IPS-18c (cell line): ENCODE measurements around the gene CC2D1A.

Experiments used
- H3K4me3 ChIP-seq: 2 replicates; pipeline ENCODE4 v1.7.0; 2013; ENCODE audit warnings: low read depth, mild to moderate bottlenecking, low read length, moderate library complexity; ENCODE audit not compliant: insufficient read depth
- H3K9me3 ChIP-seq: one replicate; pipeline ENCODE4 v1.6.1; 2013; ENCODE audit warnings: mild to moderate bottlenecking, low read length, moderate library complexity; ENCODE audit not compliant: control insufficient read depth, insufficient read depth

Gene CC2D1A

DNA sequence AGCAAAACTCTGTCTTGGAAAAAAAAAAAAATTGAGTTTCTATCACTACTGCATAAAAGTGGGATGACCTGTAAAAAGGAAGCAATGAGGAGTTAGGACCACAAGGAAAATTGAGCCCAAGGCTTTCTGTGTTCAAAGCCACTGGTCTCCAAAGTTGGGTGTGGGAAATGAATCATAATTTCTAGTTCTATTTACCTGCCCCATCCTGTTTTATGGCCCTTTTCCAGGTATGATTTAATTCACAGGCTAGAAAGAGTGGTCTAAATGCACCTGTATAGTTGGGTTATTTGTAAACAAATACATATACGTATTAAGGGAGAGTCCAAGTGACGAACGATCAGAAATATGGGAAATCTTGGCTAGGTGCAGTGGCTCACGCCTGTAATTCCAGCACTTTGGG lies 40.4 kb downstream of the CC2D1A start:
- Histone ChIP-seq H3K9me3 (peaks cover 5% of the 10 kb centered on the region), H3K4me3 (no peak overlapping the region)

DNA sequence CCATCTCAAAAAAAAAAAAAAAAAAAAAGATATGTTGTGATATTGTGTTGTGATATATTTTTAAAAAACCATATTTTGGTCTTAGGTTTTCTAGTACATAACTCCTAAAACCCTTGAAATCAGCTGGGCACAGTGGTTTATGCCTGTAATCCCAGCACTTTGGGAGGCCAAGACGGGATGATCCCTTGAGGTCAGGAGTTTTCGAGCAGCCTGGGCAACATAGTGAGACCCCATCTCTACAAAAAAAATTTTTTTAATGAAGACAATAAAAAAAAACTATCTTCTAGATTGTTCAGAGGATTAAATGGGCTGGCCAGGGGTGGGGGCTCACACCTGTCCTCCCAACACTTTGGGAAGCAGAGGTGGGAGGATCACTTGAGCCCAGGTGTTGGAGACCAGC lies 45.0 kb downstream of the CC2D1A start:
- no peaks in the 10 kb centered on the region for H3K9me3 ChIP-seq
- no peak overlapping the region for H3K4me3 ChIP-seq

DNA sequence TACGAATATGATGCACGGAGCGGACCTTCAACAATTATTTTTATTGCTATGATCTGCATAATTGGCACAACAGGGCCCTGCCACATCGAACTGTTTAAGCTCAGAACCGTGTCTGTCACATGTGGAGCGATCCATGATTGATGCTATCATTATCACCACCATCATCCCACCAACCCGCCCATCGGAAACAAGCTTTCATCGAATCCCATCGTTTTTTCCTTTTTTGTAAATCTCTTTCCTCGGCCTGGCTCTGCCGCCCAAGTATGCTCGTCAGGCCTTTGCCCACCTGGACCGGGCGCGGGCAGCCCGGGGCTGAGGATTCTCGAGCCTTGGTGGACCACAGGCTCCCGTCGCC lies 45.8 kb downstream of the CC2D1A start:
- no peaks in the 10 kb centered on the region for H3K9me3 ChIP-seq

DNA sequence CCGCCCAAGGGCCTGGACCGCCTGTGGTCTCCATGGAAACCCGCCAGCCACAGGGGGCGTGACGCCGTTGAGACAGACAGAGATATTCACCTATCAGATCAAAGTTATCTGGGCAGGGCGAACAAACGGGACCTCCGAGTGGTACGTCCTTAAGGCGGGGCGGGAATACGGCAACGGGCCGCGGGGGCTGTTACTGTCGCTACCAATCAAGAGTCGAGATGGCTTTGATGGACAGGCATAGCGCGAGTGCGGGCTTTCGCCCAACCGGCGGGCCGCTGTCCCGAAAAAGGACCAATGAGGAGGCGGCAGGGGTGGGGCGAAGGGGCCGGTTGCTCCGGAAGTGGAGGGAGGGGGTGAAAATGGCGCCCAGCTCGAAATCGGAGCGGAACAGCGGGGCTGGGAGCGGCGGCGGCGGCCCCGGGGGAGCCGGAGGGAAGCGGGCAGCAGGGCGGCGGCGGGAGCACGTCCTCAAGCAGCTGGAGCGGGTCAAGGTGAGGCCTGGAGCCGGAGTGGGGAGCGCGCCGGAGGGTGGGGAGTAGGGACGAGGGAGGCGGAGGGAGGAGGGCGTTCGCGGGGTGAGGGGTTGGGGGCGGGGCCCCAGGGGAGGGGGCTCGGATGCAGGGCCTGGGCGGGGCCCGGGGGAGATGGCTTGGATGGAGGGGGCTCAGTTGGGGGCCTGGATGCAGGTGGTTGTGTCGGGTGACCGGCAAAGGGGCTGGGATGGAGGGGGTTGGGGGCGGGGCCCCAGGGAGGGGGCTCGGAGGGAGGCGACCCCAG lies 46.3 kb downstream of the CC2D1A start, which contains the start of gene DCAF15:
Gene DCAF15, plus strand, starts transcription at position 356 of the 777 bp plus-strand sequence. Its CDS starts 4 bp downstream, at position 360.
- Histone ChIP-seq H3K4me3 (peak within 1 kb of the TSS; percentile 87), H3K9me3 (no peaks in the 10 kb centered on the region)

More for the DNA sequence above, 45.8 kb downstream of the CC2D1A start:
- peak overlapping the region; percentile 56 for H3K4me3 ChIP-seq

DNA sequence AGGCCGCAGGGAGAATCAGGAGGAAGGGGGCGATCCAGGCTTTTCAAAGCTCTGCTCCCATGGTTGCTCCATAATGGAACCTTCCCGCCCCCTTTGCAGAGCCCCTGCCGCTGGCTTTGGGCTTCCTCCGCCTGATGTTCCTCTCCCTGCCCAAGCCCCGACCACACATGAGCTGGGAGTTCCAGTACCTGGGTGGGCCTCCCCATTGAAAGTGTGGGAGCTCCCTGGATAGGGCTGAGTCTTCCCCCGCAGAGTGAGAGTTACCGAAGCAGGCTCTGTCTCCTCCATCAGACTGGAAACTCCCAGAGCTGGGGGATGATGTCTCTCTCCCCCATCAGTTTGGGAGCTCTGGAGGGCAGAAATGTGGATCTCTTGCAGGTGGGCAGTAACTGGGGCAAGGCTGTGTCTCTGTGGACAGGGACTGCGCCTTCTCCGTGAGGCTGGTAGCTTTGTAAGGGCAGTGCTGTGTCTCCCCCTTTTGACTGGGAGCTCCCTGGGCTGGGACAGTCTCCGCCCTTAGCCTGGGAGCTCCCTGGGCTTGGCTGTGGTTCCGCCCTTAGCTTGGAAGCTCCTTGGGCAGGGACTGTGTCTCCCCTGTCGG lies 47.0 kb downstream of the CC2D1A start:
- Histone ChIP-seq H3K4me3 (peak overlapping the region; percentile 80), H3K9me3 (no peaks in the 10 kb centered on the region)

DNA sequence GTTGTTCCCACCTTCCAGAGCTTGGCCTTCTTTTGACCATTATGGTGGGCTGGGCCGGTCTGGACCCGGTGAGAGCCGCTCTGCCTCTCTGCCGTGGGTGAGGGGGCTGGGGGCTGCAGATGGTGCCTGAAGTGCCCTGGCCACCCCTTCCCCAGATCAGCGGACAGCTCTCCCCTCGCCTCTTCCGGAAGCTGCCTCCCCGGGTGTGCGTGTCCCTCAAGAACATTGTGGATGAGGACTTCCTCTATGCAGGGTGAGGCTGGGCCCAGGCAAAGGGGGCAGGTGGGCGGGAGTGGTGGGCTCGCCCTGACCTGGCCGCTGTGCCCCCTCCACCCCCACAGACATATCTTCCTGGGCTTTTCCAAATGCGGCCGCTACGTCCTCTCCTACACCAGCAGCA lies 48.2 kb downstream of the CC2D1A start:
- H3K4me3 ChIP-seq, result no peak overlapping the region
- no peaks in the 10 kb centered on the region for H3K9me3 ChIP-seq

DNA sequence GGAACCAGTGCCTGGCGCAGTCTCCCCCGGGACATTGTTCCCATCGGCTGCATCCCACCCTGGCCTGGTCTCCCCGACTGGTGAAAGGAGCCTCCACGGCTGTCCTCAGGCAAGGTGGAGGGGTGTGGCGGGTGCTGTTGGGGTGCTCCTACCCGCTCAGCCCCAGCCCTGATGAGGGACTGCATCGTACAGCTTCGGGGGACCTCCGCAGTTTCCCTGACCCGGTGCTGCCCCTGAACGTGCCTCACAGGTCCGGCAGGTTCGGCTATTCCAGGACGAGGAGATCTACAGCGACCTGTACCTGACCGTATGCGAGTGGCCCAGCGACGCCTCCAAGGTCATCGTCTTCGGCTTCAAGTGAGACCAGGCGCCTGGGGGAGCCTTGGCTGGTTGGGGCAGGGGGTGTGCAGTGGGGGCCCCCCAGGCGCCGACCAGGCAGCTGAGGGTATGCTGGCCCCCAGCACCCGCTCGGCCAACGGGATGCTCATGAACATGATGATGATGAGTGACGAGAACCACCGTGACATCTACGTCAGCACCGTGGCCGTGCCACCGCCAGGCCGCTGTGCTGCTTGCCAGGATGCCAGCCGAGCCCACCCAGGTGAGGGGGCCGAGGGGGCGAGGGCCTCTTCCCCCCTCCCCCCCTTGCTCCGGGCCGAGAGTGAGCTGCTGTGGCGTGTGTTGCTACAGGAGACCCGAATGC lies 49.8 kb downstream of the CC2D1A start:
- H3K9me3 ChIP-seq, result no peaks in the 10 kb centered on the region
- no peak overlapping the region for H3K4me3 ChIP-seq

DNA sequence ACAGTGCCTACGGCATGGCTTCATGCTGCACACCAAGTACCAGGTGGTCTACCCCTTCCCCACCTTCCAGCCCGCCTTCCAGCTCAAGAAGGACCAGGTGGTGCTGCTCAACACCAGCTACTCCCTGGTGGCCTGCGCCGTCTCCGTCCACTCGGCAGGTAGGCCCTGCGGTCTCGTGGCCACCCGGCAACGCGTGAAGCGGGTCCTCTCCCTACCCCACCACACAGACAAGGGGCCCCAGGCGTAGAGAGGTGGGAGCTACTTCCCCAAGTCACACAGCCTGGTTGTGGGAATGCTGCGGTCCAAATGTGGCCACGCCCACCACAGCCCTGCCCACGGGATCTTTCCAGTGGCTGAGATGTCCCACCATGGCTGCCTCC lies 50.4 kb downstream of the CC2D1A start:
- Histone ChIP-seq H3K9me3 (no peaks in the 10 kb centered on the region), H3K4me3 (no peak overlapping the region)

DNA sequence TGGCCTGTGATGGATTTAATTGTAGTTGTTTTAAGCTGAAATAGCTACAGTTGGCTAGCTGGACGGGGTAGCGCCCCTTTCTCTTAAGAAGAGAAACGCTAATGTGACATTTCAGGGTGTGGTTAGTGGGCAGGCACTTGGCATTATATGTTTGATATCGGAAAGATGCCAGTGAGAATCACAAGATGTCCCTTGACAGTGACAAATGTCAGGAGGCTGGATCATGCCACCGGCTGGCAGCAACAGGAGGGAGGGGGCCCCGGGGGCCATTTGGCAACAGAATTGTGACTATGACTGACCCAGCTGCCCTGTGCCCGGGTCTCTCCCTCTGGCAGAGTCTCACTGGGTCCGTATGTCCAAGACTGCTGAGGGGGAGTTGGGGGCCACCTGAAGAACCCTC lies 51.0 kb downstream of the CC2D1A start:
- H3K4me3 ChIP-seq, result no peak overlapping the region
- no peaks in the 10 kb centered on the region for H3K9me3 ChIP-seq

DNA sequence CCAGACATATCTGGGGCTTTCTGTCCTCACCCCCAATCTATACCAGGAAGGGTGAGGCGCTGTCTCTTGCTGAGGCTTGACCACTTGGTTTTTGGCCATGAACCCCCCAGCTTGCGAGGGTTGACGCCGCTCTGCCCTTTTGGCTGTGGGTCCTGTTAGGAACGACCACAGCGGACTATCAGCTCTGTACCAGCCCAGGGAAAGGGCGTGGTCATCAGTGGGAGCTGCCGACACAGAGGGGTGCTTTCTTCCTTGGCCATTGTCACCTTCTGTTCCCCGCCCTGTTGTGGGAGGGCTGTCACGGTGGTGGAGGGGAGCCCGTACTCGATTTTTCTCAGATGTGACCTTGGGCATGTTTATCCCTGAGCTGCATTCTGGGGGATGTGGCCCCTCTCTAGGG lies 52.0 kb downstream of the CC2D1A start:
- Histone ChIP-seq H3K9me3 (no peaks in the 10 kb centered on the region), H3K4me3 (no peak overlapping the region)

DNA sequence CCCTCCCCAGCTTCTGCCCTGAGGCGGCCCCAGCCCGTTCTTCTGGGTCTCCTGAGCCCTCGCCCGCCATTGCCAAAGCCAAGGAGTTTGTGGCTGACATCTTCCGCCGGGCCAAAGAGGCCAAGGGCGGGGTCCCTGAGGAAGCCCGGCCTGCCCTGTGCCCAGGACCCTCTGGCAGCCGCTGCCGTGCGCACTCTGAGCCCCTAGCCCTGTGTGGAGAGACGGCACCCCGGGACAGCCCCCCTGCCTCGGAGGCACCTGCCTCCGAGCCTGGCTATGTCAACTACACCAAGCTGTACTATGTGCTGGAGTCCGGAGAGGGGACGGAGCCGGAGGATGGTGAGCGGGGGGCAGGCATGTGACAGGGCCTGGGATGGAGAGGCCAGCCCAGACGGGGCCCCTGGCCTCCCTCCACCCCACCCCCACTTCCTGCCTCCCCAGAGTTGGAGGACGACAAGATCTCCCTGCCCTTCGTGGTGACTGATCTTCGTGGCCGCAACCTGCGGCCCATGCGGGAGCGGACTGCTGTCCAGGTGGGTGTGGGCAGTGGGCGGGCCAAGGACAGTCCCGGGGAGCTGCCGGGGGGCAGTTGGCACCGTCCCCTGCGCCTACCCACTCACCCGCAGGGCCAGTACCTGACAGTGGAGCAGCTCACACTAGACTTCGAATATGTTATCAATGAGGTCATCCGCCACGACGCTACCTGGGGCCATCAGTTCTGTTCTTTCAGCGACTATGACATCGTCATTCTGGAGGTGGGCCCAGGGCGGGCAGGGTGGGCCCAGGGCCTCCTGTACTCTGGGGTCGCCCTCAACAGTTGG lies 53.4 kb downstream of the CC2D1A start:
- H3K9me3 ChIP-seq, result no peaks in the 10 kb centered on the region
- no peak overlapping the region for H3K4me3 ChIP-seq

DNA sequence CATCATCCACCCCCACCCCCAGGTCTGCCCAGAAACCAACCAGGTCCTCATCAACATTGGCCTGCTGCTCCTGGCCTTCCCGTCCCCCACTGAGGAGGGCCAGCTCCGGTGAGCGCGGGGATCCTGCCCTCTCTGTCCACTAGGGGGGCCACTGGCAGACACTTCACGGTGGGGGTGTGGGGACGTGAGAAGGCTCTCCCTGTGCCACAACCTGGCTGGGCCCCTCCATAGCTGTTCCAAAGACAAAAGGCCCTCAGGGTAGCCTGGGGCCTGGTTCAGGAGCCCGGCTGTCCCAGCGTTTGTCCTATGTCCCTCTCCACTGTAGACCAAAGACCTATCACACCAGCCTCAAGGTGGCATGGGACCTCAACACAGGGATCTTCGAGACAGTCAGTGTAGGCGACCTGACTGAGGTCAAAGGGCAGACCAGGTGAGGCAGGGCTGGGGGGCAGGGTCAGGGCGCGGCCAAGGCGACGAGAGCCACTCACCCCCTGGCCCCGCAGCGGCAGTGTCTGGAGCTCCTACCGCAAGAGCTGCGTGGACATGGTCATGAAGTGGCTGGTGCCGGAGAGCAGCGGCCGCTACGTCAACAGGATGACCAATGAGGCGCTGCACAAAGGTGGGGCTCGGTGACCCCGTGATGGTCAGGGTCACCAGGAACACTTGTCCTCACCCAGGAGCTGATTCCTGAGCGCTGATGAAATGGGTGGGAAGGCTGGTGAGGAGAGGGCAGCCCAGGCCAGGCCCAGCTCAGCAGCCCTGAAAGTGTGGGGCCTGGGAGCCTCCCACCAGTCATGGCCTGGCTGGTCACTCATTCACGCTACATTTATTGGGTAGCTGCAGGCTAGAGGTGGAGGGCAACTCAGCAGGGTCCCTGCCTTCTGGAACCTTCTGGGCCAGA lies 54.2 kb downstream of the CC2D1A start:
- Histone ChIP-seq H3K9me3 (no peaks in the 10 kb centered on the region), H3K4me3 (no peak overlapping the region)

DNA sequence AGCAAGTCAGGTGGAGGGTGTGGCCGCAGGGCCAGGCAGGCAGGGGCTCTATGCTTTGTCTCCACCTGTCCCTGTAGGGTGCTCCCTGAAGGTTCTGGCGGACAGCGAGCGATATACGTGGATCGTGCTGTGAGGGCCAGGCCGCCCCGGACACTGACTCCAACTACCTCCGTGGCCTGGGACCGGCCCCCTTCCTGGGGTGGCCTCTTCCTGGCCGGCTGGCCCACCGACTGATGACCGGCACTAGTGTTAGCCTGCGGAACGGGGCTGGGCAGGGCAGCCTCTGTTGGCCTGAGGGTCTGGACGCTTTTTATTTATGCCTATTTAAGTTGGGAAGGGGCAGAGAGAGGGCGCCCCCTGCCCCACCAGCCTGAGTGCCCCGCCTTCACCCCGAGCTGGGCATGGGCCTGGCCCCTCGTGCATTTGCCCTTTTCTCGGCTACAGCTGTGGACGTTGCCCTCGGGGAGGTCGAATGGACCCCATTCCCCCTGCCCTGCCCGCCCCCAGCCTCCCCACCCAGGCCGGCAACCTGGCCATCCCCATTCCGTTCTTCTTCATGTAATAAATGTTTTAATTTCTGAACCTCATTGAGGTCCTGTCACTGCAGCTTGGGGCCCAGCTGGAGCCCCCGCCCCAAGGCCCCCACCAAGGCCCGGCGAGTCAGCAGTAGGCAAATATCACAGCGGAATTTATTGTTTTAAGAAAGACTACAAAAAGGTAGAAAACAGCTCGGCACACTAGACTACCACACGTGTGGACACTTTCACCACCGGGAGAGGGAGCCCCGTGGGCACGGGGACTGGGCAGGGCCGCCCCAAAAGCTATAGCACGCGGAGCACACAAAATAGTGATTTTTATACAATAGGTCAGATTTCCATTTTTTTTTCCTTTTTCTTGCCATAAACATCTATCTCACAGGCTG lies 55.1 kb downstream of the CC2D1A start:
- H3K4me3 ChIP-seq, result no peak overlapping the region
- no peaks in the 10 kb centered on the region for H3K9me3 ChIP-seq

DNA sequence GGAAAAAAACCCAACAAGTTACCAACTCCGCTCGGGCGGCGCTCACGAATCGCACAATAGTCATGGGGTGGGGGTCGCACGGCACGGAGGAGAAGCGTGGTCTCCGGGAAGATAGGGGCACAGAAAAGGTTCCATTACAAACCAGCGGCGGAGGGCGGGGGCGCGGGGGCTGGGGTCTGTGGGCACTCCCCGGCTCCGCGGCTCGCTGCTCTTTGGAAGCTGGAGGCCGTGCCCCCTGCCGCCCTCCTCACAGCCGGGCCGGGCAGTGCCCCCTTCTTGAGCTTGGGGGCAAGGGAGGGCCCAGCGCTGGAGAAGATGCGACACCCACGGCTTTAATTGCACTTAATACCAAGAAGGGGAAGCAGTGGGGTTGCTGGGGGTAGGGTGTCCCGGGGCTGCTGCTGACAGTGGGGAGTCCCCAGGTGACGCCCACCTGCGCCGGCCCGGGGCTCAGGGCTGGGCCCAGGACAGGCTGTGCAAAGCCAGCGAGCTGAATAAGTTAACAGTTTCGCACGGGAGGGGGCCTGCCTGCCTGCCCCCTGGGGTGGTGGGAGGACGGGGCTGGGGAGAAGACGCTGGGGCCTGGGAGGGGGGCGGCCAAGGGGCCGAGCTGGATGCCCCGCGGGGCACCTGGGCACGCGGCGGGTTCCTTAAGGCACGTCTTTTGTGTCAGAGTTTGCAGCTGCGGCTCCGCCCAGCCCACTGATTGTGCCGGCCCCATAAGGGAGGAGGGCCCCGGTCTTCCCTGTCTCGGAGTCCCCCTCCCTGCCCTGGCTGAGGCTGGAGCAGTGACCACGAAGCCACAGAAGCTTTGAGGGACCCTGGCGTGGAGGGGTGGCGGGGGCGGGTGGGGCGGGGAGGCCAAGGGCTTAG lies 56.1 kb downstream of the CC2D1A start:
- H3K9me3 ChIP-seq, result no peaks in the 10 kb centered on the region
- peak overlapping the region; percentile 51 for H3K4me3 ChIP-seq
